CD1c-positive myeloid dendritic cell (primary cell): ENCODE measurements around the gene NT5DC3.
"Not testable (repeated sequence)": the region's sequence is repeated elsewhere in the genome, so short reads cannot be mapped to it uniquely, and the experiment has no call there.

Source experiments
- DNase-seq: peaks from one replicate; pipeline ENCODE4 v3.0.0-alpha.2; 2016; ENCODE audit errors: extremely low spot score

NT5DC3 gene

DNA sequence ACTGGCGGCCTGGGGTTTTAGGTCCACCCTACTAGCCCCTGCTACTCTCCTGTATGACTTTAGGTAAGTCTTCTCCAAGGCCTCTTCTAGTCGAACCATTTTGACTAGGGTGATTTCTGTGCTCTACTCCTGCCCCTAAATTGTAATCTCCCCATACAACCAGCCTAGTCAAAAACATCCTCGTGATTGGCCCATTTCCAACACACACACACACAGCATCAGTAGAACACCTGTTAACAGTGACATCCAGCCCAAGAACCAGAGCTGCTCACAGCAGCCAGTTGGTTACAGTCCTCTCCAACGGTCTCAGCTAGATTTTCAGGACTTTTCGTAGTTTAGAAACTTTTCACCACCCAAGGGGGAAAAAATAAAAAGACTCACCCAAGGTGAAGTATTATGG, 30.9 kb downstream of the NT5DC3 start:
- DNase-seq: no peak

DNA sequence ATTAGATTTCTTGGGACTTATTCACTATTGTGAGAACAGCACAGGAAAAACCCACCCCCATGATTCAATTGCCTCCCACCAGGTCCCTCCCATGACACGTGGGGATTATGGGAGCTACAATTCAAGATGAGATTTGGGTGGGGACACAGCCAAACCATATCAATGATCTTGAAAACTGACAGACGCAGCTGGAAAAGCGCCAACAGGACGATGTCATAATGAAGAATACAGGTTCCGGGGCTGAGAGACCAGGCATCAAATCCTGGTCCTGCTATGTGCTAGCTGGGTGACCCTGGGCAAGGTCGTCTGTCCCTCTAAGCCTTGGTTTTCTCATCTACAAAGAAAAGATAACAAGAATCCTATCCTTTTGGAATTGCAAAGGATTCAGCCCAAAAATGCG, 31.4 kb downstream of the NT5DC3 start:
- not testable (repeated sequence) for DNase-seq

DNA sequence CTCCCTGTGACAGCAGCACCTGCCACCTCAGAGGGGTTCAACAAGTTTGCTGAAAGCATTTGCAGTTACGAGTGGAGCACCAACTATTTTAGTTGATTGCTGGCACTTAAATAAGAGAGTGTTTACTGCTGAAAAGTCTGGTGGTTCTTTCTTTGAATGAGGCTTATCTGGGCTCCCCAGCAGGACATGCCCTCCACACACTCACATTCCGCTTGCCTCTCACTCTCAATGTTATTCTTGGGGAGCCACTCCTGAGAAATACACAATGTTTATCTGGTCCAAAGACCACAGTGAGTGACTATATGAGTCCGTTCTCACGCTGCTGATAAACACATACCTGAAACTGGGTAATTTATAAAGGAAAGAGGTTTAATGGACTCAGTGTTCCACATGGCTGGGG, 31.9 kb downstream of the NT5DC3 start:
- no peak for DNase-seq

DNA sequence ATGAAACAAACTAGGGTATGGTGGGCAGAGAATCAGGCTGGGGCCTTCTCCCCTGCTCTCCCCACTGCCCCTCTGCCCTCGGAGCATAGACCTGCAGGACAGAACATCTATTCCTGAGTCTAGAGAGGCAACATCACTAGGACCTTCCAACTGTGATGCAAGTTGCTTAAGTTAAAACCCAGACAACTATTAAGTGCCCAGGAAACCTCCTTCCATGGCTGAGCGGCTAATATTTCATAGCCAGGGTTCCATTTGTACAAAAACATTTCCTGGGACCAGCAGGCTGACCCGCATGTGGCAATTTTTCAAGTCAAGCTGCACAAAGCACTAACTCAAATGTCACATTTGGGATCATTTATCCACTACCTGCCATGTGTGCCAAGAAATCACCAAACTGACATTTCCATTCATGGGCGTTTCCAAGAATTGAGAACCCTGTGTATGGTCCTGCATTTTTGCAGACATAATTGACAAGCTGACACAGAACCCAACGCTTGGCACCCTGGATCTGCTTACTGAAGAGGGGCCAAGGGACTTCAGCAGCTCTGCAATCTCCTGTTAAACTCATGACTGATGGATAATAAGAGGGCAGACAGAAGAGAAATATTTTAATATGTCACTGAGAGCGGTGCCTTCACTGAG, 32.7 kb downstream of the NT5DC3 start:
- DNase-seq: no peak

DNA sequence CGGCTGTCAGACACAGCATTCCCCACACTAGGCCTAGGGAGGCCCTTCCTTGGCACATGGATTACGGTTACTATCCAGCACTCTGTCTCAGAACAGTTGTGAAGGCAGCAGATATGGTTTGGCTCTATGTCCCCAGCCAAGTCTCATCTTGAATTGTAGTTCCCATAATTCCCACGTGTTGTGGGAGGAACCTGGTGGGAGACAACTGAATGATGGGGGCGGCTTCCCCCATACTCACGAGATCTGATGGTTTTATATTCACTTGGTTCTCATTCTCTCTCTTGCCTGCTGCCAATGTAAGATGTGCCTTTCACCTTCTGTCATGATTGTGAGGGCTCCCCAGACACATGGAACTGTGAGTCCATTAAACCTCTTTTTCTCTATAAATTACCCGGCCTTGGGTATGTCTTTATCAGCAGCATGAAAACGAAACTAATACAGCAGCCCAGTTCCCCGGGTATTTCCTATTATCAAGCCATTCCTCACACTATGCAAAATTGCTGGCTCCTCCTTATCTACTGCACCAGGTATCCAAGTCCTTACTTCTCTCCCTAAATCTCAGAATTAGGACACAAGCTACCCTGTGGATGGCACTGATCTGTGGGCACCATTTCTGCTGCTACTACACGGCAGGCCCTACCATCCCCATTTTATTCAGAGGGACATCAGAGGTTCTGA, 33.3 kb downstream of the NT5DC3 start:
- DNase-seq: no peak

DNA sequence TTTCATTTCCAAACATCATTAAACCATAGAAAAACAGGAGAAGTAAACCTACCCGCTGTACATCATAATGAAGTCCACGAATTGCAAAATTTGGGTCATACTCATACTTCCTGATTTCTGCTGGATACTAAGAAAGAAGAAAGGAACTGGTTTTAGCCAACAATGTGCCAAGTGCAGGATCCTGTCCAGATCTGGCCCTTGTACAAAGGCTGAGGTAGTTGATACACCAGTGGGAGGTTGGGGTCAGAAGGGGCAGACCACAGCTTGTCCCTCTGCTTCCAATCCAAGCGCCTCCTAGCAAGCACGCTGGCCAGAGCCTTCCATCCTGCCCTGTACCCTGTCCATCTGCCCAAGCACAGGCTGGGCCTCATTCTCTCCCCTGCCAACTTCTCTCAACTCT, 34.2 kb downstream of the NT5DC3 start:
- DNase-seq: peak; percentile 86

DNA sequence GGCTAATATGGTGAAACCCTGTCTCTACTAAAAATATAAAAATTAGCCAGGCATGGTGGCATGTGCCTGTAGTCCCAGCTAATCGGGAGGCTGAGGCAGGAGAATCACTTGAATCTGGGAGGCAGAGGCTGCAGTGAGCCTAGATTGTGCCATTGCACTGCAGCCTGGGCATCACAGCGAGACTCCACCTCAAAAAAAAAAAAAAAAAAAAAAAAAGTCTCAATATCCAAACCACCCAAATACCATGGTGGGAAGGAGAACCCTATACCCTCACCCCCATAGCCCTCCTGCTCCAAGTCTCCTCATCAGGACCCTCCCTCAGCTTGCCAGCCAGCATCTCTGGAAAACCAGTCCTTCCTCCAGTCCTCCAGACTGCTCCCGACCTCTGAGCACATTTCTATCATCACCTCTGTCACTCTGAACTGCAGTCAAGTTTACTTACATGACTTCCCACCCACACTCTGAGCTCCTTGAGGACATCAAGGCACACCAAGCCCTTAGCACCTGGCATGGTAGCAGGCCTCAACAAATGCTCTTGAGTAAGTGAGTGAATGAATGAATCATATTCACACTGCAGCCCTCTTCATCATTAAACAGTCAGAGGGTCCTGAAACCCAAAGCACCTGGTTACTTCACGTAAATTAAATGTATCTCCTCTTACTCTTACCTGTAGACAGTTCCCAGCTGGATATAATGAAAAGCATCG, 35.2 kb downstream of the NT5DC3 start:
- DNase-seq: no peak

DNA sequence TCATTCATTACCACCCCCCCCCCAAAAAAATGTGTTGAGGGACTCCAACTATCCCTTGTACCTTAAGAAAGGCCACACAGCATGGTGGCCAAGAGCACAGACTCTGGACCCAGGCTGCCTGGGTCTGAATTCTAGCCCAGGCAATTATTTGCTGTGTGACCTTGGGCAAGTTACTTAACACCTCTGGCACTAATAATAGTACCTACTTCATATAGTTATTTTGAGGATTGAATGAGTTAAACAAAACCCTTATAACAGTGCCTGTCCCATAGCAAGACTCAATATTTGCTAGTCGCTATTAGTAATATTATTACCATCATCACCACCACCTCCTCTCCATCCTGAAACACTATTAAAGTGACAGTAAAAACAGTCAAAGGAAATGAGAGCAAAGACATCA, 37.2 kb downstream of the NT5DC3 start:
- no peak for DNase-seq

DNA sequence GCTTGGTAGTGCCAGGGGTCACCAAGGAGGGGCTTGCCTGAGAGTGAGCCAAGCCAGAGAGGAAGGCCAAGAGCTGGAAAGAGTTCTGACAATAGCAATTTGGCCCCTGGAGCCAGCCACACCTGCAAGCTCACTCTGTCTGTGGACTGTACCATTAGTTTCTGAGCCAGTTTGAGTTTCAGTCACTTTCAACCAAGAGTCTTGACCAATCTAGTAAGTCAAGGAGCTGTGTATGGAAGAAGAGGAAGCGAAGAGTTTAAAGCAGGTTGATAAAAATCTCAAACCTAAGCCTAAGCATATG, 38.5 kb downstream of the NT5DC3 start:
- no peak for DNase-seq

DNA sequence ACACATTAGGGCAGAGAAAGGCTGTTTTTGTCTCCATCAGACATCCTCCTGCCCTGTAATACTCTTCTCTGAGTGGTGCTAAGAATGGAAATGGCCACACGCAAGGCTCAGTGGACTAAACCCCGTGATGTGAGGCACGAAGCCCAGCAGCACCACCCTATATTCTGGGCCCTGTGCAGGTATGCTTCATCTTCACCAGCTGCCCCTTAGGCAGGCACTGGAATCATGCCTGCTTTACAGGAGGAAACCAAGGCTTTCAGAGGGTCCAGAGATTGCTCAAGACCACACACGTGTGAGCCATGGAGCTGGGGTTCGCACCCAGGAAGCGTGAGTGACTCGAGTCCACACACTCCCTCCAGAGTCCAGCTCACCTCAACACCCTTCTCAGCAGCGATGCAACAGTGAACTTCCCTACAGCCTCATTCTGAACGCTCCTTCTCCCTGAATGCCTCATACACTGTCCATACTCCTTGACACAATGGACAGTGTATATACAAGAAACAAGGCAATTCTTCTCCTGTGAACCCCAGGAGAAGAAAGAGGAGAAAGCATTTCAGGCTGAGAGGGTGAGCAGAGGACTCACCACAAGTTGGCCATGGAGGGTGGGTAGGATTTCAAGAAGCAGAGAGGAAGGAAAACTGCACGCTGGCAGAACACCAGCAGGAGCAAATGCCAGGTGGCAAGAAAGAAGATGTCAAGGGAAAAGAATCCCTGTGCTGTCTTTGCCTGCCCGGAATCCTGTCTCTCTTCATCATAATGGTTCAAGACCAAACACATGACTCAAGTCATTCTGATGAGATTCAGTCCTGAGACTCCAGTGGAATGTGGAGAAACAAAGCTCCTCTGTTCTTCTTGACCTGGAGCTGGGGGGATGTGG, 39.1 kb downstream of the NT5DC3 start:
- no peak for DNase-seq

DNA sequence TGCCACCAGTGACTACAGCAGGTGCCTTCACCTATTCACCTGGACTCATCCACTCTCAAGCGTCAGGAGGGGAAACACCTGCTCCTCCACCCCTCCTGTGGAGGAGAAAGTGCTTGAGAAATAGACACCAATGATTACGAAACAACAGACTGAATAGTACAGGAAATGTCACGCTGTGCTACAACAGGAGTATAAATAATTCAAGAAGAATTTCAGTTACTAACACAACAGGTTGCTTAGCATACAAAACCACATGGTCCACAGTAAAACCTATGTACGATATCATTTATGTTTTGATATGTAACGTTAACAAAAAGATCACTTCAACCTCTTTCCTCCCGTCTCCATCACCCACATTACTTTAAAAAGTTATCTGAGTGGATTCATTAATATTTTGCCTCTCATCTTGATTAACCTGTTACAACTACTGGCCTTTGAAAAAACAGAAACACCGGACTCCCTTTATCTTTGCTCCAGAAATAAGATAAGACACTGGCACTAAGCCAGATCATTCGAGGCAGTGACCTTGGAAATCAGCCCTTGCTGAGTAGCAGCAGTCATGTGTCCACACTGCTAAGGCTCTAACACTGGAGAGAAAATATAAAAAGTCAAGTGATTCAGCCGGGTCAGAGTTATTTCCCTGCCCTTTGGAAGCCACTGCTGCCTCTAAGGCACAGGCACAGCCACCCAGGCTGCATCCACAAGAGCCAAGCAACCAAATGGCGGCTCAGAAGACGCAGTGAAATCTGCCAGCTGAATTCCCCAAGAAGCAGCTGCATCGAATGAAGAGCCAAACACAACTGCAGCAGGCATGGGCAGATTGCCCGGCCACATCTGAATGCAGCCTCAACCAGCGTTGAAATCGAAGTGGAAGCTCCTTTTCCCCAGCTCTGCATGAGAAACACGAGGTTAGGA, 40.9 kb downstream of the NT5DC3 start:
- peak; percentile 26 for DNase-seq

DNA sequence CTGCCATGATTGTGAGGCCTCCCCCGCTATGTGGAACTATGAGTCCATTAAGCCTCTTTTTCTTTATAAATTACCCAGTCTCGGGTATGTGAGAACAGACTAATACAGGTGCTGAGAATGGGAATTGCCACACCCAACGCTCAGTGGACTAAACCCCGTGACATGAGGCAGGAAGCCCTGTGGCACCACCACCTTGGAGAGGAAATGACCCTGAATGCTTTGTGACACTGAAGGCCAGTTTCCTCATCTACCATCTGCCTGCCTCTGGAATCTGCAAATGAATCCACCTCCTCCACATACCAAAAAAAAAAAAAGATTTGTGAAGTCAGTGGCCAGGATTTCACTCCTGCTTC, 41.6 kb downstream of the NT5DC3 start:
- DNase-seq: peak; percentile 34

DNA sequence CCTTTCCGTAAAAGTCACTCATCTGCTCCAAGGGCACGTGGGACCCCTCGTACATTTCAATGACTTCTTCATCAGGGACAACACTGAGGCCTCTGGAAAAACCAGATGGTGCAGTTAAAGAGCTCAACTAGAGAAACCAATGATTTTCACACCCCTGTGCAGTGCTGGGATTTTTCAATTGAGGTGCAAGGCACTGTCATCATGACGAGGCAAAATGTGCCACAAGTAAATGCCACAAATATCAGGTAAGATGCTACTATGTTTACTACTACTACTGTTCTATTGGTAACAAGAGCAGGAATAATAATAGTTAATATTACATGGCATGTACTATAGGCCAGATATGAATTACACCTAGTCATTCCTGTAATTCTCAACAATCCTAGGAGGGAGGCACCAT, 42.4 kb downstream of the NT5DC3 start:
- DNase-seq: no peak

DNA sequence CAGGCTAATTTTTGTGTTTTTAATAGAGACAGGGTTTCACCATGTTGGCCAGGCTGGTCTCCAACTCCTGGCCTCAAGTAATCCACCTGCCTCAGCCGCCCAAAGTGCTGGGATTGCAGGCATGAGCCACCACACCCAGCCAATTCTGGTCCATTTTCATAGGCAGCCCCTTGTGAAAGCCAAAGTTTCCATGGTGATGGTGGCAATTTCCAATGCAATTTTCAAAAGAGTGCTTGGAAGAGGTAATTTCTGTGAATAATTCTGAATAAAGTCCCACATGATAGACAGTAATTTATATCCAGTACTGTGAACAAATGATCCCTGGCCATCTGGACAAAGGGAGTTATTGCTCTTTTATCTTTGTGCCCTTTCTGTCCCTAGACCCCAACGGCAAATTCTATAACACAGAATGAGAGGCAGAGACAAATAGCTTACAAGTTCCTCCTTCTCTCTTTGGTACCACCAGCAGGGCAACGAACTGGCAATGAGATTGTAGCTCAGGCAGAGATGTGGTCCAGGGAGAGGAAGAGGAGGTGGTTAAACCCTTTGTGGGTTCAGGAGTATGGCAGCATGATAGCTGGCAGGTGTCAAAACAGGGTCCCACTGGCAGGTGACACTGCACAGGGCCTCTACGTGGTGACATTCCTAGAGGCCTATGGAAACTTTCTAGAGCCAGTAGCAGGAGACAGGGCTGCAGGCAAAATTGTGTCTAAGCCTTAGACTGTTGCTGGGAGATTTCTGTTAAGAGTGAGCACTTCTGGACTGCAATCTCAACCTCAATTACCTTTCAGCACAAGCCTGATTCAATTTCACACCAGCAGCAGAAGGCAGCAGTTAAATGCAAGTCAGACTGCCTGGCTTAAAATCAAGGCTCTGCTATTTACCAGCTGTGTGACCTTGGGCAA, 46.5 kb downstream of the NT5DC3 start:
- DNase-seq: no peak

DNA sequence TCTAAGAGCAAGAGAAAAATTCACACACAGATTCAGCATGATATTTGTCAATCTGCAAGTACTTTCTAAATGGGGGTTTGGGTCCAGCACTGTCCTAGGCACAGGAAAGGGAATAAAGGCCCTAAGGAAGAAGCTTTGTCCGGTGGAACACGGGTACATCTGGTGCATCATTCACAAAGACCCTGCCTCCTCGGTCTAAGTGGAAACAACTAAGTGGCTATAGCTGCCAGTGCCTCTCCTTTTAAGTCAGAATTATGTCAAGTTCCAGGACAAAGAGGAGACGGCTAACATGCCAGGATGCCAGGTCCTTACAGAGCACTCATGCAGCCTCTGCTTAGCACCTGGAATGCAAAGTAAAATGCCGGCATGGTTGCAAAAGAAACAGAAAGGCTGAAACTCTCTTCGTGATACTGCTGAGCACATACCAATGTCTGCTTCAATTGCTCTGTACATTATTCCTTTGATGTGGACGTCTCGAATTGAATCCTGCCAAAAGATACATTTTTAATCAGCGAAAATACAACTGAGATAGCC, 47.5 kb downstream of the NT5DC3 start:
- no peak for DNase-seq

DNA sequence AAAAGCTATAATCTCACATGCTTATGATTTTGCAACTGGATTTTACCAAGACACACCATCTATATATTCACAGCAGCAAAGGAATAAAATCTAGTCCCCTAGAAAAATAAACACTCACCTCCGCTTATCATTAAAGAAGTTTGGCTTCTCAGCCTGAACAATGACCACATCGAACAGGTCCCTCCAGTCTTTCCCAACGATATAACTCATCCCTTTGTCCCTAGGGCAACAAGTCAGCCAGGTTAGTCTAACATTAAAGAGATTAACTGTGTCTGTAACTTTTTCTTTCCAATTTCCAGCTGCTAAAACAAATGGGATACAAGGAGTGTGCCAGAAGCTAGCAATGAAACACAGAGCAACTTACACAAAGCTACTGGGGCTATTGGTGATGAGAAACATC, 48.0 kb downstream of the NT5DC3 start:
- no peak for DNase-seq

DNA sequence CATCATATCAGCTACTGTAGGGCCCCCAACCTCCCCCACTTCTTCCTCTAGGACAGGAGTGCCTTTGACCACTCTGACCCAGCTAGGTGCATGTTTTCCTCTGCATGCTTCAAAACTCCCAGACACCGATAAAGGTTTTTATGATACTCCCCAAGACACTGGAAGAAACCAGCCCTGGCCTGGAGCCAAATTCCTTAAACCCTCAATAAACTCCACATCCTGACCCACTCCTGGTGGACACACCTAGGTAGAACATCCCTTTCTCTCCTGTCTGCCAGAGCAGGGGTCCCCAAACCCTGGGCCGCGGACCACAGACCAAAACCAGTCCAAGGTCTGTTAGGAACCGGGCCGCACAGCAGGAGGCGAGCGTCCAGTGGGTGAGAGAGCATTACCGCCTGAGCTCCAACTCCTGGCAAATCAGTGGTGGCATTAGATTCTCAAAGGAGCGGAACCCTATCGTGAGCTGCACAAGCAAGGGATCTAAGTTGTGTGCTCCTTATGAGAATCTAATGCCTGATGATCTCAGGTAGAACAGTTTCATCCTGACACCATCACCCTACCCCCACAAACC, 49.6 kb downstream of the NT5DC3 start:
- no peak for DNase-seq

DNA sequence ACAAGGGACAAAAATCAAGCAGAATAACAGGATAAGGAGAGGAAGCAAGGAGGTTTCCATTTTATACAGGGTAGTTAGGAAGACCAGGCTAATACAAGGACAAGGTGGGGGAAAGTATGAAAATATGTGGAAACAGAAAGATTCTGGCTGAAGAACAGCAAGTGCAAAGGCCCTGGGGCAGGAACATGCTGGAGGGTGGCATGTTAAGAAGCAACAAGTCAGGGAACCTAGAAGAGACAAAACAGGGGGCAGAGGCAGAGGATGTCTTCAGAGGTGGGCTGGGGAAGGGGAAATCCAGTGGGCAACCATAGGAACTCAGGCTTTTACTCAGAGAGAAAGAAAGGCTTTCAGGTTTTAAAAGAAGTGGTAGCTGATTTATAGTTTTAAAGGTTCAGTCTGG, 54.8 kb downstream of the NT5DC3 start:
- no peak for DNase-seq

DNA sequence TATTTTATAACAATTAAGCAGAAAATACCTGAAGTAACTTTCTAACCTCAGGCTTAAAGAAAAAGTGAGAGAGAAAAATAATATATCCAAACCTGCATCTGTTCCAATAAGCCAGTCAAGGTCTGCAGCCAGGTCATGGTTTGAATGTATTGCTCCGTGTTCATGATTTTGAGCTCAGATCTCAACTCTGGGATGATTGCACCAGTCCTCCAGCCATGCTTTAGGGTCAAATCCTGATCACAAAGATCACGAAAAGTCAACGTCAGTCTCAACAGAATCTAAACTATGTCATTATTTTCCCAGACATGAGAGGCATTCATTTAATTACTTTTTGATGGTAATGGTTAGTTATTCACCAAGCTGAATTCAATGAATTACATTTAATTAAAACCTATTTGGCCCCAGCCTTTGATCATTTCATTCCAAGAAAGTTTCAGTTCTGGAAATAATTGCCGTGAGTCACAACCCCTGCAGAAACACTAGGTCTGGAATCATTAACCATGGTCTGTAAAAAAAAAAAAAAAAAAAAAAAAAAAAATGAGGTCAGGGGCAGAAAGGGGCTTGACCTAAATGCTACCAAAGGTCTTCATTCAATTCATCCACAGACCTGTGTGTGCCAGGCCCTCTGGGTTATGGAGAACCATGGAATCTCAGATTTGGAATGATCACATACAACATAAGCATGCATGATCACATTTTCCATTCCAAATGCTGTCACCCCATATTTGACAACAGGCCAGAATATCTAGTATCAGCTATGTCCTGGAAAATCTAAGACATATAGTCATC, 55.6 kb downstream of the NT5DC3 start:
- DNase-seq: no peak
